UCSD-AML1 (cell line): ENCODE results near the gene HTR2B.
"Not testable (repeated sequence)": the region's sequence is repeated elsewhere in the genome, so short reads cannot be mapped to it uniquely, and the experiment has no call there.

Experiments
- DNase-seq: peaks from one replicate; lab custom pipeline; 2025; ENCODE audit not compliant: unreplicated experiment; lab: John Stamatoyannopoulos, UW

The HTR2B gene

GRCh38 chr2:231099918-231100317 lies 24.9 kb downstream of the HTR2B start:
- no peak for DNase-seq

GRCh38 chr2:231094736-231095346 lies 30.0 kb downstream of the HTR2B start:
- DNase-seq = no peak

GRCh38 chr2:231093933-231094332 lies 30.9 kb downstream of the HTR2B start:
- DNase-seq = no peak

- DNase-seq = no peak
Observed at GRCh38 chr2:231088754-231089153, 36.1 kb downstream of the HTR2B start.

- no peak for DNase-seq
Observed at GRCh38 chr2:231084565-231084964, 40.3 kb downstream of the HTR2B start.

- no peak for DNase-seq
Observed at GRCh38 chr2:231069379-231070054, 55.3 kb downstream of the HTR2B start.

GRCh38 chr2:231068525-231069222 lies 56.2 kb downstream of the HTR2B start:
- no peak for DNase-seq

GRCh38 chr2:231067531-231067930 lies 57.3 kb downstream of the HTR2B start:
- not testable (repeated sequence) for DNase-seq

- no peak for DNase-seq
Observed at GRCh38 chr2:231065966-231066365, 58.9 kb downstream of the HTR2B start.

- DNase-seq = no peak
Observed at GRCh38 chr2:231063347-231063746, 61.5 kb downstream of the HTR2B start.

GRCh38 chr2:231062776-231063175 lies 62.1 kb downstream of the HTR2B start:
- no peak for DNase-seq

GRCh38 chr2:231059756-231060155 lies 65.1 kb downstream of the HTR2B start:
- DNase-seq = no peak

- DNase-seq = no peak
Observed at GRCh38 chr2:231058761-231059550, 65.9 kb downstream of the HTR2B start.
